ENCODE results near the gene PIK3CD. TPM values are rescaled to one million over a fixed set of nuclear protein-coding genes. Genes with fewer than 3 reads are reported as not detected.
"Not testable (repeated sequence)": the region's sequence is repeated elsewhere in the genome, so short reads cannot be mapped to it uniquely, and the experiment has no call there.

Gene PIK3CD
- total RNA-seq, 1 donor from 2014 or later = 5.0 TPM

GRCh38 chr1:9705337-9706093 is 54.0 kb downstream of the PIK3CD start:
- H3K27me3 ChIP-seq (ENCODE audit: control insufficient read depth, insufficient read depth, low read length) = no peaks in the 10 kb centered on the region
- no peak overlapping the region for H3K4me3 ChIP-seq (ENCODE audit: low read depth, low read length)
- DNase-seq (ENCODE audit: low read depth) = no peak
- no peak for TF ChIP-seq CTCF (IDR thresholded peaks at IDR 0.05; ENCODE audit: insufficient read depth, low read length, severe bottlenecking)
- no peaks in the 10 kb centered on the region for H3K36me3 ChIP-seq (ENCODE audit: control insufficient read depth, insufficient read depth, low read length)
- FAIRE-seq = no peak

GRCh38 chr1:9706178-9706577 is 54.6 kb downstream of the PIK3CD start:
- H3K27me3 ChIP-seq (ENCODE audit: control insufficient read depth, insufficient read depth, low read length) = no peaks in the 10 kb centered on the region
- TF ChIP-seq CTCF (IDR thresholded peaks at IDR 0.05; ENCODE audit: insufficient read depth, low read length, severe bottlenecking) = no peak

GRCh38 chr1:9710037-9710436 is 58.5 kb downstream of the PIK3CD start:
- no peak for TF ChIP-seq CTCF (IDR thresholded peaks at IDR 0.05; ENCODE audit: insufficient read depth, low read length, severe bottlenecking)
- no peak for FAIRE-seq
- no peak for DNase-seq (ENCODE audit: low read depth)
- Histone ChIP-seq H3K36me3 (ENCODE audit: control insufficient read depth, insufficient read depth, low read length) (peaks cover 2% of the 10 kb centered on the region), H3K4me3 (ENCODE audit: low read depth, low read length) (no peak overlapping the region), H3K27me3 (ENCODE audit: control insufficient read depth, insufficient read depth, low read length) (no peaks in the 10 kb centered on the region)

More at GRCh38 chr1:9706178-9706577, 54.6 kb downstream of the PIK3CD start:
- Histone ChIP-seq H3K4me3 (ENCODE audit: low read depth, low read length) (no peak overlapping the region), H3K36me3 (ENCODE audit: control insufficient read depth, insufficient read depth, low read length) (peaks cover under 1% of the 10 kb centered on the region)
- no peak for FAIRE-seq
- DNase-seq (ENCODE audit: low read depth) = no peak

GRCh38 chr1:9711466-9712020 is 60.0 kb downstream of the PIK3CD start:
- peaks cover 6% of the 10 kb centered on the region for H3K36me3 ChIP-seq (ENCODE audit: control insufficient read depth, insufficient read depth, low read length)
- DNase-seq (ENCODE audit: low read depth) (no peak), FAIRE-seq (no peak)

GRCh38 chr1:9712767-9713166 is 61.2 kb downstream of the PIK3CD start:
- not testable (repeated sequence) for FAIRE-seq; H3K36me3 ChIP-seq (ENCODE audit: control insufficient read depth, insufficient read depth, low read length); H3K4me3 ChIP-seq (ENCODE audit: low read depth, low read length); DNase-seq (ENCODE audit: low read depth); H3K27me3 ChIP-seq (ENCODE audit: control insufficient read depth, insufficient read depth, low read length)

More at GRCh38 chr1:9711466-9712020, 60.0 kb downstream of the PIK3CD start:
- Histone ChIP-seq H3K27me3 (ENCODE audit: control insufficient read depth, insufficient read depth, low read length) (no peaks in the 10 kb centered on the region), H3K4me3 (ENCODE audit: low read depth, low read length) (no peak overlapping the region)
- no peak for TF ChIP-seq CTCF (IDR thresholded peaks at IDR 0.05; ENCODE audit: insufficient read depth, low read length, severe bottlenecking)

- no peak for DNase-seq (ENCODE audit: low read depth)
- FAIRE-seq = no peak
- peaks cover 10% of the 10 kb centered on the region for H3K36me3 ChIP-seq (ENCODE audit: control insufficient read depth, insufficient read depth, low read length)
- no peak for TF ChIP-seq CTCF (IDR thresholded peaks at IDR 0.05; ENCODE audit: insufficient read depth, low read length, severe bottlenecking)
- H3K27me3 ChIP-seq (ENCODE audit: control insufficient read depth, insufficient read depth, low read length) = no peaks in the 10 kb centered on the region
- no peak overlapping the region for H3K4me3 ChIP-seq (ENCODE audit: low read depth, low read length)
Measured at GRCh38 chr1:9714257-9714718, 62.8 kb downstream of the PIK3CD start.

Data from bronchial epithelial cell (primary cell).